DMS153 (cell line): ENCODE results near the gene SH3BP4.
A peak's percentile ranks its signal among the peaks of the same experiment; 100 is the strongest.

ENCODE experiments used
- DNase-seq: peaks from one replicate; lab custom pipeline; 2025; lab: John Stamatoyannopoulos, UW

SH3BP4 gene

DNA sequence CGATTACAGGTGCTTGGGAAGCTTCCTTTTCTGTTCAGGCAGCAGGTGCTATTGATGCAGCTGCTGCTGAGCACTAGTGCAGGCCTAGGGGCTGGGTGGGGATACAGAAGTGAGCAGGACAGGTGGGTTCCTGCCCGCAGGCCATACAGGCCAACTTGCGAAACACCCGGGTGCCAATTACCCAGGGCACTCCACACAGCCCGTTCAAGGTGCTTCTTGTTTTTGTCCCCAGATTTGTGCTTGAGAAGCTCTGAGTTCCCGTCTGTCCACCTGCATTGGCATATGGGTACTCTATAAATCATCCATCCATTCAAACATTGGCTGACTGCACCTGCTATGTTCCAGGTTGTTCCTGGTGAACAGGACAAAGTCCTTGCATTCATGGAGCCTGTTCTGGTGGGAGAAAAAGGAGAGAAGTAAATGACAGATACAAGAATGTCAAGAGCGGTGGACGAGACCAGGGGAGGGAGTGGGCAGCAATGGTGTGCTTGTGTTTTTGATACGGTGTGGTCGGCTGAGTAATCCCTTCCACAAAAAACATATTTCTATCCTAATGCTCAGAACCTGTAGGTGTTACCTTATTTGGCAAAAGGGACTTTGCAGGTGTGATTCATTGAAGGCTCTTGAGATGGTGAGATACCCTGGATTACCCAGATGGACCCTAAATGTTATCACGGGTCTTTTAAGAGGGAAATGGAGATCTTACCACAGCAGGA is 31.4 kb downstream of the SH3BP4 start:
- DNase-seq = peak; percentile 94

DNA sequence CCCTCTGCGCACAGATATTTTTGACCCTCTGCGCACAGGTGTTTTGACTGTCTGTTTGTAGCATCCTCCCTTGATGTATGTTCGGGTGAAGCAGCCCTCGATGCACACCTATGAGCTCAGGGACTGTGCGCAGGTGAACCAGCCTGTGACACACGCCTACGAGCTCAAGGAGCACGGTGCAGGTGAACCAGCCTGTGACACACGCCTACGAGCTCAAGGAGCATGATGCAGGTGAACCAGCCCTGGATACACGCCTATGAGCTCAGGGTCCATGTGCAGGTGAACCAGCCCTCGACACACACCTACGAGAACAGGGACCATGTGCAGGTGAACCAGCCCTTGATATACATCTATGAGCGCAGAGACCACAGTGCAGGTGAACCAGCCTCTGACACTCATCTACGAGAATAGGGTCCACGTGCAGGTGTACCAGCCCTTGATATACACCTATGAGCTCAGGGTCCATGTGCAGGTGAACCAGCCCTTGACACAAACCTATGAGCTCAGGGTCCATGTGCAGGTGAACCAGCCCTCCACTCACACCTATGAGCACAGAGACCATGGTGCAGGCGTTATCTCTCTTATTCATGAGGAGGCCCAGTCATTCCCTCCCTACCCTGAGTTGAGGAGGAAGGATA is 33.9 kb downstream of the SH3BP4 start:
- no peak for DNase-seq

DNA sequence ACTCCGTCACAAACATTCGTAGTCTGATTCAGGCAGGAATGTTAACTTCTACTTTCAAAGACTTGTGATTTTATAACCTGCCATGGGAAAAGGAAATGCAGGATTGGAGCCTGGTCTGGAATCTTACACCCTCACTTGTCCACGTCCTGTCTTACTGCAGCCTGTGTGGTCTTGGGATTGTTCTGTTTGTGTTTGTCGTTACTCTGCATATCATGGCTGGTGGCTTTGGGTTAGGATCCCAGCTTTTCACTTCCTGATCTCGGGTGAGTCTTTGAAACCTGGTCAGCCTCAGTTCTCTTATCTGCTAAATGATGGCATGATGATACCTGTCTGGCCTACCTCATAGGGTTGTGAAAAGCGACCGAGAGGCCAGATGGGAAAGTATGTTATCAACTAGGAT is 34.6 kb downstream of the SH3BP4 start:
- no peak for DNase-seq

DNA sequence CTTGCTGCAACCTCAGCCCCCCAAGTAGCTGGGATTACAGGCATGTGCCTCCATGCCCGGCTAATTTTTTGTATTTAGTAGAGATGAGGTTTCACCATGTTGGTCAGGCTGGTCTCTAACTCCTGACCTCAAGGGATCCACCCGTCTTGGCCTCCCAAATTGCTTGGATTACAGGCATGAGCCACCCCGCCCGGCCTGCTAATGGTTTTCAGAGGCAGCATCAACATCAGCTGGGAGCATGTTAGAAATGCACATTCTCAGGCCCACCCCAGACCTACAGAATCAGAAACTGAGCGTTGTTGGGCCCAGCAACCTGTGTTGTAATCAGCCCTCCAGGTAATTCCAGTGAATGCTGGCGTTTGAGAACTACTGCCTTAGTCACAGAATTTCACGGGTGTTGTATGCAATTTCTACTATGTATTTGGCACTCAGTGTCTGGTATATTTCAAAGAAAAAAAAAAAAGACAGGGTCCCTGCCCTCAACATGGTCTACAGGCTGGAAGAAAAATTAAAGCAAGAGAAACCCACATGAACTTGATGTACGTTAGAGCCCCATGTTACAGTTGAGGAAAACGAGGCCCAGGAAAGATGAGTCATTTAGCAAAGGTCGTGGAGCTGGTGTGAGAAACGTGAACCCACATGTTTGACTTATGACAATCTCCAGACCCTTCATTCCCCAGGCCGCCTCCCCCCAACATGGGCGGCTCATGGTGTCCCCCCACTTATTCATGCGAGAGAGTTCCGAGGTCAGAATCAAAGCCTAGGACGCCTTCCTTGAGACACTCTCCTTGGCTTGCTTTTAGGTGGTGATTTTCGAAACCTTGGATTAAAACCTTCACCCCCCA is 35.3 kb downstream of the SH3BP4 start:
- no peak for DNase-seq

DNA sequence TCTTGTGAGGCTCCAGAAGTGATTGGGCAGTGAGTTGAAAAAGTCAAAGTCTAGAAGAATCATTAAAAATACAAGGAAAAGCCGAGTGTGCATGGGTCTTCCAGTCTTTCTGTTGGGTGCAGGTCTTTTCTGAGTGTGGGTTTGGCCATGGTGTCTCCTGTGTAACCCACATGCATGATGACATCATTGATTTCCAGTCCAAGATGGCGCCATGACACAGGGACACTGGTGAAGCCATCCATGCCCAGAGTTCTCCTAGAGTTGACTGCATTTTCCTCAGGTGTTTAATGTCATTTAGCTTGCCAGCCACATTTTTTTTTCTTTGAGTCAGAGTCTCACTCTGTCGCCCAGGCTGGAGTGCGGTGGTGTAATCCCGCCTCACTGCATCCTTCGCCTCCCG is 35.9 kb downstream of the SH3BP4 start:
- DNase-seq = no peak

DNA sequence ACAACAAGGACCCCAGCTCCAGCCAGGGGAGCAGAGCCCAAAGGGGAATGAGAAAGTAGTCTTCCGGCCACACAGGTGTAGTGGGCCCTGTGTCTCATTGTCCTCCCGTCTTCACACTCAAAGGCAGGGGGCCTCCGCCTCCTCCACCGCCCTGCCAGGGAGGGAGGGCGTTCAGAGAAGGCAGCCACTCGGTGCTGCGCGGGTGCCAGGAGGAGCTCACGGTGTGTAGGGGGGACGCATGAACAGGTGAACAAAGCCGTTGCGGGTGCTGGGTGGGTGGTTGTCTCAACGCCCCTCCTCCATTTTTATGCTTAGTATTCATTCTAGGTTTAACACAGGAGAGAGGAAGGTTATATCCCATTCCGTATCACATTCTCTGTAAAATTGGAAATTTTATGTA is 36.7 kb downstream of the SH3BP4 start:
- DNase-seq = no peak

DNA sequence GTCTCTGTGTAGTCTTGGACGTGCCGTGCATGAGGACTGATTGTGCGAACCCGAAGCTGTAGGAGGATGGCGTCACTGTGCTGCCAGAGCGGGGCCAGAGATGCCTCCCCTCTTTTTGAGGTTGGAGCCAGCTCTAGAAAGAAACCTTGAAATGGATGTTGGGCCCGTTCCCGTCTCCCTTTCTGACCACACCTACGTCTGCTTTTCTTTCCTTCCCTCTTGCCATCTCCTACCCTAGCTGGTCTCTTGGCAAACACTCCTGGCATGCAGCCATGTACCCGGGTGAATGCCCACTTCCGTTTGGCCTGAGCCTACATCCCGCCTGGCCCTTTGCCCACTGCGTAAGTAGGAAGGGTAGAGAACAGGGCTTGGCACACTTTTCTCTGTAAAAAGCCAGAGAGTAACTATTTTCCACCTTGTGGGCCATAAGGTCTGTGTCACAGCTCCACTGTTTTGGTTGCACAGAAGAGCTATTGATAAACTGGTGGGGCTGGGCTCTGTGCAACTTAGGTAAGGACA is 37.4 kb downstream of the SH3BP4 start:
- DNase-seq = peak; percentile 45

DNA sequence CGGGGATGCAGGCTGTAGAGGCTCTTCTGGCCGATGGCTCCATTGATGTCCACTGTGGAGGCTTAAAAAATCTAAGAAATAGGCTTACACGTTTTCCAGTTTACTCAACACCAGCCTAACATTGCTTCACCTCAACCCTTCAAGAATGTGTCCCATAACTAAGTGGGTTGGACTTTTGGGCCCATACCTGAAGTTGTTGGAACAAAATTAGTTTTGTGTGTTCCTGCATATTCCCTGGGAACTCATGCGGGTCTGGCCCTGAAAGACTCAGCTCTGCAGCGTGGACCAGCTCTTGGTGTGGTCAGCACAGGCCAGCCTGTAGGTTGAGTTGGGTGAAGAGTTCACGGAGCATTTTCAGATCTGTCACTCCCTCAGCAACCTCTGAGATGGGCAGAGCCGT is 38.5 kb downstream of the SH3BP4 start:
- no peak for DNase-seq

DNA sequence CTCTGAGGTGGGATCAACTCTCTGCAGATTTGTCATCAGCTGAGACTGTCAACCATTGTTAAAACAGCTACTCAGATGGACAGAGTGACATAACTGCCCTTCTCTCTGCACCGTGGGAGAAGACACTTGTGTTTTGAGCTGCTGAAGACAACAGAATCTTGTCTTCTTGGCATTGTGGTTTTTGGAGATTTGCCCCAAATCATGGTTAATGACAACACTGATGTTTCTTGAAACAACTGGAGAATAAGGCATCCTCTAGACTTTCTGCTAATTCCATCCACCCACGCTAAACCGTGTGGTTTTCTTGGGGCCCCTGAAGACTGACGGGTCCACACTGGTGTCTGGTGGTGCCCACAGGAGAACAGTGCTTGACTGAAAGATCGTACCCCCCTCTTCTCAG is 39.5 kb downstream of the SH3BP4 start:
- no peak for DNase-seq

DNA sequence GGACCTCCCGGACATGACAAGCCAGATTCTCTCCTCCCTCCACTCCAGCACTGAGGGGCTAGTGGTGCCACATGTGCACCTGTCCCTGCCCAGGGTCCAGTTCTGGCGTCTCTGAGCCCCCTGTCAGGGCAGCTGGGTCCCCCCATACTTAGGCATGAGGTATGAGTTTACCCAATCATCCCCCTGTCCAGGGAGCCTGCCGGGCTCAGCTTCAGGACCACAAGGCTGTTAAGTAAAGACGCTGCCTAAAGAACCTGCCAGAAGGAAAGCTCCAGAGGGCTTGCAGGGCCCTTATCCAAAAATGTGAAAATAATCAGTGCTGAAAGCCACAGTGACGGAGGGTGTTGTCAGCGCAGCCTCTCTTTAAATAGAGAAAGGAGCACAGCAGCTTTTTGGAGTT is 40.0 kb downstream of the SH3BP4 start:
- DNase-seq = no peak

DNA sequence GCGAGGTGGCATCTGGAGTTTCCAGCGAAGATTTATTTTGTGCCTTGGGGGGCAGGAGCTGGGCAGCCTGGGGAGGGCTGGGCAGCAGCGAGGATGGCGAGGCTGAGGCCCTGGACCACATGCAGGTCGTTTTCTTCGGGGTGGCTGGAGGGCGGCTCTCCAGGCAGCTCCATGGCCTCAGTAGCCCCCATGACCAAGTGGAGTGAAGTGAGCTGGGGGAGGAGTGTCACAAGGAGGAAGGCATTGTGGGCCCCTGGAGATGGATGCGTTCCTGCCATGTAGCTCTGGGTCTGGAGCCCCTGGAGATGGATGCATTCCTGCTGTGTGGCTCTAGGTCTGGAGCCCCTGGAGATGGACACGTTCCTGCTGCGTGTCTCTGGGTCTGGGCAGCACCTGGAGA is 40.4 kb downstream of the SH3BP4 start:
- DNase-seq = no peak

DNA sequence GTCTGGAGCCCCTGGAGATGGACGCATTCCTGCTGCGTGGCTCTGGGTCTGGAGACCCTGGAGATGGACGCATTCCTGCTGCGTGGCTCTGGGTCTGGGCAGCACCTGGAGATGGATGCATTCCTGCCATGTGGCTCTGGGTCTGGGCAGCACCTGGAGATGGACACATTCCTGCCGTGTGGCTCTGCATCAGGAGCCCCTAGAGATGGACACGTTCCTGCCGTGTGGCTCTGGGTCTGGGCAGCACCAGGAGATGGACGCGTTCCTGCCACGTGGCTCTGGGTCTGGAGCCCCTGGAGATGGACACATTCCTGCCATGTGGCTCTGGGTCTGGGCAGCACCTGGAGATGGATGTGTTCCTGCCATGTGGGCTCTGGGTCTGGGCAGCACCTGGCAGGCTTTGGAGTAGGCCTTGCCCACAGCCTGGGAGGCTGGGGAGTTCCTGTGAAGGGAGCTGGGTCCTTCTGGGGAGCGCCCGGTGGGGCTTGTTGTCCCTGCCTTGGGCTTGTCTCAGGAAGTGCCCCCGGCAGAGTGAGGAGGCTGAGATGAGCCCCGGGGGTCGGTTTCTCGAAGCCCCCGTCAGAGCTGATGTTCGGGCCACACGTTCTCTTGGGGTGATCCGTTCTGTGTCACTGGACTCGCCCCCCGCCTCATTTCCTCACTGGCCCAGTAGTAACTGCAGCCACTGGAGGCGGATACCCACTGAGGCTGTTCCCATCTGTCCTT is 41.0 kb downstream of the SH3BP4 start:
- no peak for DNase-seq

DNA sequence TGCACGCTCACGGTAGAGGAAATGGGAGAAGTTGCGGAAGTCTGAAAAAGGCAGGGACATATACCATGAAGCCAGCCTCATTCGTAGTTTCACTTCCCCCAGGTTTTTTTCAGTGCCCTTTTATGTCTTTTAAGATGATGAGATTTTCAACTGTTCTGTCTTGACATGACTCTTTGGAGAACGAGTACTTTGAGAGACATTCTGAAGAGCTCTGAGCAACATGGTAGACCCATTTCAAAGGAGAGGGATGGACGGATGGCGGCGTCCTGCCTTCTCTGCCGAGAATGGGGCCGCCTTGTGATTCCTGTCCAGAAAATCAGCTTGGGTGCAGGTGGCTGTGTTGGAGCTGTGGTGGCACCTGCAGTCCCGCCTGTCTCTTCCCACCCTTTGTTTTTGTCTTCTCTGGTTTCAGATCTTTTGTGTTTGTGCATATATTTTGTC is 41.7 kb downstream of the SH3BP4 start:
- DNase-seq = no peak

DNA sequence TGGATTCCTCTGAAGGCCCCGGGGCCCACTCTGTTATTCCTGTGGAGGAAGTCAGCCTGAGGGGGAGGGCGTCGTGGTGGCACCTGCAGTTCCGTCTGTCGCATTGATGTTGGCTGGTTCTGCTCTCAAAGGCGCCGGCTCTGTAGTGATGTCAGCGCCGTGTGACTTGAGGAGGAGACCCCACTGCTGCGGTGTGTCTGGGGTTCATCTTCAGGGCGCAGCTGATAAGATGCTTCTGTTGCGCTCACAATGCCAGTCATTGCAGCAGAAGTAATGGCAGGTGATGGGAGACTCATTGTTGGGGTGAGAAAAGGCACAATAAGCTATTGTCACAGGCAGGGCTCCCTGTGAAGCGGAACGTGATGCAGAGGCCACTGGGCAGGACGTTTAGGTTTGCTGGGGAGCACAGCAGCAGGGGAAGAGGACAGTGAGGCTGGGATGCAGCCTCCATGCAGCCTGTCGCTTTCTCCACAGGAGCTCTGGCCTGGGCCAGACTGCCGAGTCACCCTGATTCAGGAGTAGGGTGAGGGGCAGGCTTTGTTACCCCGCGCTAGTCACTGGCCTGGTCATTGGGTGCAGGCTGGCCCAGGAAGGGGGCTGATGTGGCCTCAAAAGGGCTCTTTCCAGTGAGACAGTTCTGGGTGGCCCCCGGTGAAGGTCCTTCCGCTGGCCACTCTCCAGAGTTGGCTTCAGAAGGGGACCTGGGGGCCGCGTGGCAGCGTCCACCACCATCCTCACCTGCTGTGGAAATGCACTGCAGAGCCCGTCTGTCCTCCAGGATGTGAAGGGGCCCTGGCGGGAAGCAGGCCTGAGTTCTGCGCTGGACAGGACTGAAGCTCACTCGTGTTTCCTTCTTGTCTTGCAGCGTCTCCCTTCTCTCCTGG is 42.9 kb downstream of the SH3BP4 start:
- DNase-seq = no peak

DNA sequence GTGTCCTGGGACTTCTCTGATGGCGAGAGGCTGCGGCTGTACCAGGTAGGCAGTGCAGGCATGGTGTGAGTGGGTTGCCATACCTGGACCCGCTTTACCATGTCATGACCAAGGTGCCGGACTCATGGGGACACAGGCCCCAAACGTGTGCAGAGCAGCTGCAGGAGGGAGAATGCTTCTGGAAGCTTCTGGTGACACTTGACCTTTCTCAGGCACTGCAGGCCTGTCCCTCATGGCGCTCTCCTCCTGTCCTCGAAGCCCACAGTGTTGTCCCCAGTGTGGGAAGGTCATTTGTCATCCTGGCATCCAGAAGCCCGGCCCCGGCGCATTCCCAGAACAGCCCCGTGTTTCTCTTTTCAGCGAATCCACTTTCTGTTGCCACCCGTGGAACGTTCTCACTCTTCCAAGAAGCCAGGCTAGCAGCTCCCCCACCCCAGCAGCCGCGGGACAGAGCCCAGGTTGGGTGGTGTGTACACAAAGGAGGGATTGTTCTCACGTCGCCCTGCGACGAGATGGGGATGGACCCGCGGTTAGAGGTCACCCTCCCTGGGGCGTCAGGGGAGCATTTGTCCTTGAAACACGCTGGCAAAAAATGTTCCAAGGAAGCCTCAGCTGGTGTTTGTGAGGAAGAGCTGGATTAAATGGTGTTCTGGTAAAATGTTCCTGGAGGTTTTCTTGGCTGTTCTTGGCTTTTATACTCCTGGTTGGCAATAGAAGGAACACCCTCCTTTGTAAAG is 43.7 kb downstream of the SH3BP4 start:
- no peak for DNase-seq

DNA sequence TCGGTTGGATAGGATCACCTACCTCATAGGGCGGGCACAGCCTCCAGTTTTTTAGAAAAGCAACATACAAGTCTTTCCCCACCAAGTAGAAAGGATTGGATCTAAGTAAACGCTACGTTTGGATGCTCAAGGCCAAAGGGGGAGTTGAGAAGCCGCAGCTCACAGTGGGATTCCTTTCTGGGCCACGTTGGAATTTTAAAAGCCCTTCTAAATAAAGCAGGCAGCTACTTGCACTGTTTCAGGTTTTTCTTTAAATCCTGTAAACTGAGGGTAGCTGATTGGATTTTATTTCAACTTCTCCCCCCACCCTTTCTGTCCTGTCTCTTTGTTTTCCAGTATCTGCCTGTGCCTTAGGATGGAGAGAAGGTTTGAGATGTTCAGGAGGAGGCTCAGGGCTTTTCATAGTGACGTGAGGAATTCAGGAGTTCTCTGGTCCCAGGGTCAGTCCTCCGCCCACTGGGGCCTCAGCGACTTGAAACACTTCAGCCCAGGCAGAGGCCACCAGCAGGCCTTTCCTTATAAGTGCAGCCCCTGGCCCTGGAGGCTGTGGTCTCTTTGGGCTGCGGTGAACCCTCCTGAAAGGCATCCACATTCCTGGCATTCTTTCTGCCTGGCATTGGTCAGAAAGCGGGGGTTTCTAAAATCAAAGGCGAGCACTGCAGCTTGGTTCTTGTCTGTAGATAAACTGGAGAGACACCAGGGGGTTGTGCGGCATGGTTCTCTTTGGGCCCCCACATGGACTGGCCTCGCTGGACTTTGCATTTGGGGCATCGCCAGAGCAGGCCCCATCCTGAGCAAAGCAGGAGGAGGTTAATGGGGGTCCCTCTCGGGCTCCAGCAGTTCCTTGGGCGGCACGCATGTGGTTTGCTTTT is 44.5 kb downstream of the SH3BP4 start:
- DNase-seq = no peak

DNA sequence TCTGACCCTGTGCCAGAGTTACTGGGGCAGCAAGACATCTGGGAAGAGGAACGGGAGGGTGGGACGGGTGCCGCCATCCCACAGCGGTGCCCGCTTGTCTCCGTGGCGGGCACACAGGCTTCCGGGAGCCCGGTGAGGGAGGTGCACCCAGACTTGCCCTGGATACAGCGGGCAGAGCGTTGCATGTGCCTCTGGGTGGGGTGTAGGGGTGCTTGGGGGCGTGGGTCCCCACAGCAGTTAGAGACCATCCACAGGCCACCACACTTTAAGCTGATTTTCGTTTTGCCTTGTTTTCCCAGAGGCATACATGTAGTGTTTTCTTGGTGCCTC is 45.1 kb downstream of the SH3BP4 start:
- DNase-seq = no peak

DNA sequence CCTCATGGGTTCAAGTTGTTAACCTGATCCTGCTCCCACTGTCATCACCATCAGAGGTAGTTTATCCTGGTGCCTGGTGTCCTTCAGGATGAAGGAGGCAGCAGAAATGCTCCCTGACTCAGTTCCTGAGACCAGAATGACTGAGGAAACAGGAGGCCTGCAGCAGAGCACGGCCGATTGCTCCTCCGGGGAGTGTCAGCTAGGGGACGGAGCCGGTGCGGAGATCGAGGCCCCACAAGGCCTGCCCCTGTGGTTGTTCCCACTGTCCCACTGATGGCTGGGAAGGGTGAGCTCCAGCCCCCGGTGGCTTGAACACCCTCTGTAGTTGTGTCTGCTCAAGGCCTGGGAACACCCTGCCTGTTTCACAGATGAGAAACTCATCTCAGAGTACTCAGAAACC is 45.6 kb downstream of the SH3BP4 start:
- no peak for DNase-seq

DNA sequence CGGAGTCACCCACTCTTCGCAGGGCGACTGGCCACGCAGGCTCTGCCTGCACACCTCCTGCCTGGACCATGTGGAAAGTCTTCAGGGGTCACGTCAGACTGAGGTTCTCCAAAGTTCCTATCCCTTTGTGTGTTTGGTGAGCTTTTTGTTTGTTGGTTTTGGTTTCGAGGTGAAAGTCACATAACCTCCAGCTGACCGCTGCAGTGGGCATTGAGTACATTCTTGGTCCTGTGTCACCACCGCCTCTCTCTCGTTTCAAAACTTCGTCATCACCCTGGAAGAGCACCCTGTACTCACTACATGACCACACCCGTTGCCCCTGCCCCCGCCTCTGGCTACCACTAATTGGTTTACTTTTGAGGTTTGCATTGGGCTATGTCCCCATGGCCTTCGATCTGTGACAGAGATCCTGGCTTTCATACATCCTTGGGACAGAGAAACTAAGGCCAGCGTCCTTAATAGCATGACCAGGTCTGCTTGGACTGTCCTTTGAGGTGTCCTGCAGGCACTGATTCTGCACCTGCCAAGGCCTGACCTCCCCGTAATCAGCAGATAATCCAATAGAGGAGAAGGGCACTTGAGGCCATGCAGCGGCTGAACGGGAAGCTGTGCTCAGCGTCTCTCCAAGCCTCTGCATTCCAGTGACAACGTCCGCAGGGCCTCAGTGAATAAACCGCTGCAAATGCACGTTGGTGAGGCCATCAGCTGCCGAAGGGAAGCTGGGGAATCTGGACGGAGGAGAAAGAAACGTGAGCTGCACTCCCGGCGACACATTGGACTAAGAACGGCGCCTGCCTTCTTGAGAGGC is 46.8 kb downstream of the SH3BP4 start:
- DNase-seq = no peak
